BLaER1 treated with 17β-estradiol and CSF1 and Interleukin-3, amounts not matched to agents 10 nM and 100 nM (cell line): ENCODE results near the gene USP11.
A peak's percentile ranks its signal among the peaks of the same experiment; 100 is the strongest.
"Not testable (repeated sequence)": the region's sequence is repeated elsewhere in the genome, so short reads cannot be mapped to it uniquely, and the experiment has no call there.

Source experiments
- H3K27ac ChIP-seq, 11 experiments: shearing (Covaris generic); formaldehyde crosslinking; 2 replicates each; pipeline ENCODE4 v1.8.1; 2022
- H3K27me3 ChIP-seq, 11 experiments: shearing (Covaris generic); formaldehyde crosslinking; 2 replicates each; pipeline ENCODE4 v1.8.1; 2022
- H3K36me3 ChIP-seq, 11 experiments: shearing (Covaris generic); formaldehyde crosslinking; 2 replicates each; pipeline ENCODE4 v1.8.1; 2022
- H3K4me1 ChIP-seq, 10 experiments: shearing (Covaris generic); formaldehyde crosslinking; 2 replicates each; pipeline ENCODE4 v1.8.1; 2022
- H3K4me2 ChIP-seq, 11 experiments: shearing (Covaris generic); formaldehyde crosslinking; 2 replicates each; pipeline ENCODE4 v1.8.1; 2022
- H3K4me3 ChIP-seq, 10 experiments: shearing (Covaris generic); formaldehyde crosslinking; 2 replicates each; pipeline ENCODE4 v1.8.1; 2022
- H3K9ac ChIP-seq, 11 experiments: shearing (Covaris generic); formaldehyde crosslinking; 2 replicates each; pipeline ENCODE4 v1.8.1; 2022
- H3K9me3 ChIP-seq, 11 experiments: shearing (Covaris generic); formaldehyde crosslinking; replicated peaks in 1 of 11; 2 replicates each; pipeline ENCODE4 v1.8.1; 2022
- H4K20me1 ChIP-seq, 11 experiments: shearing (Covaris generic); formaldehyde crosslinking; 2 replicates each; pipeline ENCODE4 v1.8.1; 2022
- Cebpa-rat ChIP-seq, 11 experiments: shearing (Covaris generic); IDR thresholded peaks; 2 replicates each; pipeline ENCODE4 v1.8.1; 2022

Gene USP11

GRCh38 chrX:47250017-47250347, 17.2 kb downstream of the USP11 start:
- Histone ChIP-seq H3K4me2 (no peak overlapping the region), H3K27ac (no peak overlapping the region), H3K4me3 (no peak overlapping the region), H4K20me1 (peaks cover 0 to 35% (median 0%) of the 10 kb centered on the region in 11 experiments; a peak in 10 of 22 replicates), H3K27me3 (peaks cover 40 to 86% (median 73%) of the 10 kb centered on the region in 11 experiments), H3K4me1 (no peaks in the 10 kb centered on the region), H3K9me3 (peaks cover 0 to 18% (median 0%) of the 10 kb centered on the region in 11 experiments; a peak in 5 of 22 replicates), H3K9ac (no peak overlapping the region), H3K36me3 (peaks cover 0 to 35% (median 9%) of the 10 kb centered on the region in 11 experiments; a peak in 14 of 22 replicates)
- no peak for TF ChIP-seq Cebpa-rat (IDR thresholded peaks at IDR 0.05)

DNA sequence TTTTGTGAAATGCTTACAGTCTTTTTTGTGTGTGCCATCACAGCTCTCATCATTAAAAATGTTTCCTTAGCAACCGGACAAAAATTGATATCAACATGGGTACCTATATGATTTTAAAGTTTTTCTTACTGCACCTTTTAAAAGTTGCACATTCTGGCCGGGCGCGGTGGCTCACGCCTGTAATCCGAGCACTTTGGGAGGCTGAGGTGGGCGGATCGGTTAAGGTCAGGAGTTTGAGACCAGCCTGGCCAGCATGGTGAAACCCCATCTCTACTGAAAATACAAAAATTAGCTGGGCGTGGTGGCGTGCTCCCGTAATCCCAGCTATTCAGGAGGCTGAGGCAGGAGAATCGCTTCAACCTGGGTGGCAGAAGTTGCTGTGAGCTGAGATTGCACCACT, 24.8 kb downstream of the USP11 start:
- not testable (repeated sequence) for H3K36me3 ChIP-seq, H3K4me1 ChIP-seq, H3K27ac ChIP-seq, H3K9ac ChIP-seq, H3K4me2 ChIP-seq, H4K20me1 ChIP-seq, H3K4me3 ChIP-seq
- Histone ChIP-seq H3K27me3 (peaks cover 63 to 99% (median 87%) of the 10 kb centered on the region in 11 experiments), H3K9me3 (peaks cover 0 to 16% (median 0%) of the 10 kb centered on the region in 11 experiments; a peak in 6 of 22 replicates)

GRCh38 chrX:47264483-47265173, 31.8 kb downstream of the USP11 start:
- Histone ChIP-seq H3K27ac (peak overlapping the region in 2 of 11 experiments; percentile 30 to 56; a peak in 3 of 22 replicates), H3K27me3 (peaks cover 60 to 95% (median 86%) of the 10 kb centered on the region in 11 experiments), H3K4me3 (no peak overlapping the region), H3K9me3 (no peaks in the 10 kb centered on the region), H4K20me1 (no peaks in the 10 kb centered on the region; a peak in 2 of 22 replicates), H3K9ac (no peak overlapping the region), H3K4me2 (peak overlapping the region in 3 of 11 experiments; percentile 24 to 43 (median 40); a peak in 4 of 22 replicates), H3K36me3 (no peaks in the 10 kb centered on the region), H3K4me1 (peaks cover 0 to 13% (median 0%) of the 10 kb centered on the region in 10 experiments; a peak in 6 of 20 replicates)
- no peak for TF ChIP-seq Cebpa-rat (IDR thresholded peaks at IDR 0.05)

DNA sequence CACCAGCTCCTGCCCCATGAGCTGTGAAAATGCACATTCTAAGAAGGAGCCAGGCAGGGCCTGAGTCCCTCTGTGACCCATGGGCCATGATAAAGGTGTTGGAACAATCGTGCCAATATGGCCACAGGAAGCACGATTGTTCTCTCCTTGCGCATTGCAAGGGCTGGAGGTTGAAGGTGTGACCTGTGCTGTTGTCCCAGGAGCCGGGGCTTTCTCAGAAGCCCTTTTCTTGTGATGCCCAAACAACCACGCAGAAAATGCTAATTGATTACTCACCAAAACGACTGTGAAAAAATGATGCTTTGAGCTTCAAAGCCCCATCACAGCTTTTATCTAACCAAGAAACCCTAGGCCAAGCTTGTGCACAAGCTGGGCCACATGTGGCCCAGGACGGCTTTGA, 33.8 kb downstream of the USP11 start:
- H3K9me3 ChIP-seq: no peaks in the 10 kb centered on the region
- no peak overlapping the region for H3K9ac ChIP-seq
- H3K4me3 ChIP-seq: no peak overlapping the region
- H3K27ac ChIP-seq: no peak overlapping the region
- H3K36me3 ChIP-seq: no peaks in the 10 kb centered on the region
- TF ChIP-seq Cebpa-rat (IDR thresholded peaks at IDR 0.05): no peak
- peaks cover 56 to 92% (median 82%) of the 10 kb centered on the region in 11 experiments for H3K27me3 ChIP-seq
- peaks cover 0 to 17% (median 0%) of the 10 kb centered on the region in 10 experiments; a peak in 6 of 20 replicates for H3K4me1 ChIP-seq
- no peaks in the 10 kb centered on the region; a peak in 1 of 22 replicates for H4K20me1 ChIP-seq
- no peak overlapping the region for H3K4me2 ChIP-seq

DNA sequence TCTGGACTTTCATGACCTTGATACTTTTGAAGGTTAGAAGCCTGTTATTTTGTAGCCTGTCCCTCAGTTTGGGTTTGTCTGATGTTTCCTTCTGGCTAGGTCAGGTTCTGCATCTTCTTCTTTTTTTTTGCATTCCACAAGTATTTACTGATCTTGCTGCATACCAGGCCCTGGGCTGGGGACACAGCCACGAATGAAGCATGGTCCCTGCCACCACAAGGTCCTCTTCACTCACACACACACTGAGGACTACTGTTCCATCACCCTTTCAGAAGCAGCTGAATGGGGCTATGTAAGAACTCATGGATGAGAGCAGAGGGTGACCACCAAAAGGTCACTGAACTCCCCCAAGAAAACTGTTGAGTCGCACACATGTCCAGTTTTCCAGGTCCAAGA, 39.2 kb downstream of the USP11 start:
- H3K9me3 ChIP-seq: no peaks in the 10 kb centered on the region
- H3K4me2 ChIP-seq: no peak overlapping the region
- H3K27ac ChIP-seq: no peak overlapping the region
- H3K4me1 ChIP-seq: peaks cover 0 to 8% (median 0%) of the 10 kb centered on the region in 10 experiments; a peak in 3 of 20 replicates
- H3K27me3 ChIP-seq: peaks cover 52 to 92% (median 83%) of the 10 kb centered on the region in 11 experiments
- no peaks in the 10 kb centered on the region; a peak in 1 of 22 replicates for H4K20me1 ChIP-seq
- no peak overlapping the region for H3K9ac ChIP-seq
- H3K4me3 ChIP-seq: no peak overlapping the region
- no peaks in the 10 kb centered on the region for H3K36me3 ChIP-seq
- no peak for TF ChIP-seq Cebpa-rat (IDR thresholded peaks at IDR 0.05)

DNA sequence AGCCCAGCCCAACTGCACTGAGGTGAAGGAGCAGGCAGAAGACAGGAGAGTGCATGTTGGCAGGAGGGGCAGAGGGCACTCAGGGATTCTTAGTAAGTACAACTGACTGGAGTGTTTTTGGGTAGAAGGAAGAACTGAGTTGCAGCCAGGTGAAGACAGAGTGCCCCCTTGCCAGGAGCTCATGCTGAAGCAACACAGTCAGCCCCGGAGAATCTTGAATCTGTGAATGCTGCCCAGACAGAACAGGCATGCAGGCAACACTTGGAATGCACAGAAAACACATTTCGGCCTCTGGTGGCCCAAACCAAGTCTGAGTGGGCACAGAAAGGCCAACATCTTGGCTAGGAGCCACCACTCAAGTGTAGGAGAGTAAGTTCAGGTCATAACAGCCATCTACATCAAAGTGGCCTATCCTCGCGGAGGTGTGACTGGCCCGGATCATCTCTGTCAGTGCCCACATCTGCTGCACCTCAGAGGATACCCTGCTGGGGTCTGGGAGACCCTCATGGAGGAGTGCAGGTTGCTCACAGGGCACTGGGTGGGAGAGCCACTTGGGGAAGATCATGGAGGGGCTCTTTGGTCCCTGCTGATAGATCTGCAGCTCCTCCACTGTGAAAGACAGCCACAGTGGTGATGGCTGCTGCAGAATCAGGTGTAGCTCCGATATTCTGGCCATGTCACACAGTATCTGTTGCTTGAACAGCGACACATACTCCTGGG, 40.4 kb downstream of the USP11 start:
- Histone ChIP-seq H3K9ac (no peak overlapping the region), H4K20me1 (no peaks in the 10 kb centered on the region; a peak in 1 of 22 replicates), H3K4me3 (no peak overlapping the region), H3K4me2 (no peak overlapping the region), H3K27ac (no peak overlapping the region), H3K27me3 (peaks cover 59 to 97% (median 88%) of the 10 kb centered on the region in 11 experiments), H3K36me3 (no peaks in the 10 kb centered on the region), H3K9me3 (no peaks in the 10 kb centered on the region), H3K4me1 (peaks cover 0 to 8% (median 0%) of the 10 kb centered on the region in 10 experiments; a peak in 2 of 20 replicates)
- no peak for TF ChIP-seq Cebpa-rat (IDR thresholded peaks at IDR 0.05)

DNA sequence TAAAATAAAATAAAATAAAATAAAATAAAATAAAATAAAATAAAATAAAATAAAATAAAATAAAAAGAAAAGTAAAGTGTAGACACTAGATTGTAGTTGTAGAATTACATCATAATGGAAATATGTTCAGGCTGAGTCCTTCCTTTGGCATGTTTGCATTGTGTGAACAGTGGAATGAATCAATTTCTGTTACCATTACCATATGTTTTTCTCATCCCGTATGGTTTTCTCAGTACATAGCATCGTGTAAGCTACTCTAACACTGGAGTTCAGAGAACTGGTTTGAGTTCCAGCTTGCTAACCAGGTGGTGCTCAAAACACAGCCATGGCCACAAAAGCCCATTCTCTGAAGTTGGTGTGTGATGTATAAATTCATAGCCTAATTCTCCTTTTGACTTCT, 45.9 kb downstream of the USP11 start:
- Histone ChIP-seq H3K36me3 (no peaks in the 10 kb centered on the region), H3K27ac (no peak overlapping the region)

DNA sequence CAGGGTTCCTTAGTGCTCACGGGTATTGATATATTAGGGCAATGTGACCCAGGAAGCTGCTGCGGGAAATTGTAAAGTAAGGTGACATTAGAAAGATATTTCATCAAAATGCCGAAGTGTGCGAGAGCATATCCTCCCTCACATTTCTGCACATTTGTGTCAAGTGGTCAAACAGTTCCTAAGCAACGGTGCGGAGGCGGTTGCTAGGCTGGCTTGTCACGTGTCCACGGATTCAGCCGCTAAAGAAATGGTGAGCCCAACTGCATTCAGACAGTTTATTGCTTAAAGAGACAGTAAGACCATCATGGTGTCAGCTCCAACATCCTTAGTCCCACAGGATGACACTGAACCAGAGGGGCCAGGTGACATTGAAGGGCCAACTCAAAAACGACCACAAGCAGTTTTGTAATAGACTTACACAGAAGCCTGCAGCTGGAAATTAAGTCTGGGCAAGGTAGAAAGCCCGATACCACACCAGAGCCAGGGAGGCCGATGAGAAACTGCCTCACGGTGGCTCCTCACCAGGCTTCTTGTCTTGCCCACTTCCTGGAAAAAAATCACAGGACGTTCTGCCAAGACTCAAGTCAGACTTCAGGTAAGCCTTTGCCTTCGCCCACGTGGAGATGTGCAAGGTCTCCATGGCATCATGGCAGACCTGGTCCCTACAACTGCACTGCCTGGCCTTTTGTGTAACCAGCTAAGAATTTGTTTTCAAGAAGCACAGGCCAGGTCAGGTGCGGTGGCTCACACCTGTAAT, 50.4 kb downstream of the USP11 start:
- Histone ChIP-seq H3K4me1 (no peaks in the 10 kb centered on the region), H3K27ac (no peak overlapping the region), H3K4me2 (no peak overlapping the region)

More for the DNA sequence above, 45.9 kb downstream of the USP11 start:
- Histone ChIP-seq H3K4me1 (no peaks in the 10 kb centered on the region), H3K4me3 (no peak overlapping the region), H3K4me2 (no peak overlapping the region), H4K20me1 (no peaks in the 10 kb centered on the region; a peak in 1 of 22 replicates), H3K27me3 (peaks cover 67 to 97% (median 93%) of the 10 kb centered on the region in 11 experiments), H3K9ac (no peak overlapping the region), H3K9me3 (no peaks in the 10 kb centered on the region)
- TF ChIP-seq Cebpa-rat (IDR thresholded peaks at IDR 0.05): no peak

GRCh38 chrX:47284616-47285015, 51.8 kb downstream of the USP11 start:
- H3K4me3 ChIP-seq, H3K9ac ChIP-seq, H3K4me1 ChIP-seq, H3K27ac ChIP-seq, H4K20me1 ChIP-seq, H3K36me3 ChIP-seq, H3K4me2 ChIP-seq: not testable (repeated sequence)
- Histone ChIP-seq H3K9me3 (peaks cover 0 to 23% (median 3%) of the 10 kb centered on the region in 11 experiments; a peak in 6 of 22 replicates), H3K27me3 (peaks cover 75 to 94% (median 86%) of the 10 kb centered on the region in 11 experiments)

More for the DNA sequence above, 50.4 kb downstream of the USP11 start:
- H3K9me3 ChIP-seq: peaks cover 0 to 13% (median 3%) of the 10 kb centered on the region in 11 experiments; a peak in 6 of 22 replicates
- H3K4me3 ChIP-seq: no peak overlapping the region
- no peaks in the 10 kb centered on the region for H3K36me3 ChIP-seq
- no peak overlapping the region for H3K9ac ChIP-seq
- H4K20me1 ChIP-seq: no peaks in the 10 kb centered on the region; a peak in 1 of 22 replicates
- no peak for TF ChIP-seq Cebpa-rat (IDR thresholded peaks at IDR 0.05)
- H3K27me3 ChIP-seq: peaks cover 68 to 93% (median 85%) of the 10 kb centered on the region in 11 experiments
